ENCODE results near the gene TRIM37.

Gene TRIM37

GRCh38 chr17:58947411-58947810, 159.3 kb downstream of the TRIM37 start:
- H3K4me1 ChIP-seq (ENCODE audit: control insufficient read depth in 1 of 2, insufficient read depth in 1 of 2, low read depth in 1 of 2, low read length in 1 of 2), result peaks cover 24 to 37% of the 10 kb centered on the region in 2 experiments
- no peaks in the 10 kb centered on the region for H3K36me3 ChIP-seq
- H3K4me3 ChIP-seq (ENCODE audit: low read depth in 1 of 2, low read length in 1 of 2), result no peak overlapping the region
- H3K9me3 ChIP-seq, result peaks cover 12% of the 10 kb centered on the region
- peak overlapping the region; percentile 42 for H3K27ac ChIP-seq
- H3K27me3 ChIP-seq, result no peaks in the 10 kb centered on the region
- no peak for TF ChIP-seq CTCF (IDR thresholded peaks at IDR 0.05)

GRCh38 chr17:58944166-58944565, 162.5 kb downstream of the TRIM37 start:
- no peaks in the 10 kb centered on the region for H3K36me3 ChIP-seq
- peak overlapping the region; percentile 77 for H3K27ac ChIP-seq
- no peak for TF ChIP-seq CTCF (IDR thresholded peaks at IDR 0.05)
- H3K4me1 ChIP-seq (ENCODE audit: control insufficient read depth in 1 of 2, insufficient read depth in 1 of 2, low read depth in 1 of 2, low read length in 1 of 2), result peaks cover 24 to 37% of the 10 kb centered on the region in 2 experiments
- H3K9me3 ChIP-seq, result no peaks in the 10 kb centered on the region
- H3K4me3 ChIP-seq (ENCODE audit: low read depth in 1 of 2, low read length in 1 of 2), result no peak overlapping the region
- H3K27me3 ChIP-seq, result no peaks in the 10 kb centered on the region

- H3K4me1 ChIP-seq (ENCODE audit: control insufficient read depth in 1 of 2, insufficient read depth in 1 of 2, low read depth in 1 of 2, low read length in 1 of 2), result no peaks in the 10 kb centered on the region
- no peak for TF ChIP-seq CTCF (IDR thresholded peaks at IDR 0.05)
- H3K27ac ChIP-seq, result no peak overlapping the region
- no peak overlapping the region for H3K4me3 ChIP-seq (ENCODE audit: low read depth in 1 of 2, low read length in 1 of 2)
- H3K27me3 ChIP-seq, result no peaks in the 10 kb centered on the region
- H3K36me3 ChIP-seq, result no peaks in the 10 kb centered on the region
- no peaks in the 10 kb centered on the region for H3K9me3 ChIP-seq
Measured at GRCh38 chr17:58936295-58936694, 170.4 kb downstream of the TRIM37 start.

GRCh38 chr17:58932956-58933355, 173.7 kb downstream of the TRIM37 start:
- H3K27me3 ChIP-seq, result no peaks in the 10 kb centered on the region
- no peak overlapping the region for H3K4me3 ChIP-seq (ENCODE audit: low read depth in 1 of 2, low read length in 1 of 2)
- H3K36me3 ChIP-seq, result no peaks in the 10 kb centered on the region
- no peaks in the 10 kb centered on the region for H3K9me3 ChIP-seq
- no peak overlapping the region for H3K27ac ChIP-seq
- TF ChIP-seq CTCF (IDR thresholded peaks at IDR 0.05), result no peak
- no peaks in the 10 kb centered on the region for H3K4me1 ChIP-seq (ENCODE audit: control insufficient read depth in 1 of 2, insufficient read depth in 1 of 2, low read depth in 1 of 2, low read length in 1 of 2)
